Stimulated activated CD4-positive, alpha-beta T cell treated with anti-CD3 and anti-CD28 coated beads, Interleukin-15, amount 100 ng/mL, for 48 hours (primary cell): ENCODE measurements around the gene APOBEC3C.
"Not testable (repeated sequence)": the region's sequence is repeated elsewhere in the genome, so short reads cannot be mapped to it uniquely, and the experiment has no call there.

ENCODE experiments used
- DNase-seq, 2 donors: peaks; one replicate each; pipeline ENCODE4 v3.0.0-alpha.2; 2020; ENCODE audit warnings: low read depth in 2 of 2

The APOBEC3C gene

DNA sequence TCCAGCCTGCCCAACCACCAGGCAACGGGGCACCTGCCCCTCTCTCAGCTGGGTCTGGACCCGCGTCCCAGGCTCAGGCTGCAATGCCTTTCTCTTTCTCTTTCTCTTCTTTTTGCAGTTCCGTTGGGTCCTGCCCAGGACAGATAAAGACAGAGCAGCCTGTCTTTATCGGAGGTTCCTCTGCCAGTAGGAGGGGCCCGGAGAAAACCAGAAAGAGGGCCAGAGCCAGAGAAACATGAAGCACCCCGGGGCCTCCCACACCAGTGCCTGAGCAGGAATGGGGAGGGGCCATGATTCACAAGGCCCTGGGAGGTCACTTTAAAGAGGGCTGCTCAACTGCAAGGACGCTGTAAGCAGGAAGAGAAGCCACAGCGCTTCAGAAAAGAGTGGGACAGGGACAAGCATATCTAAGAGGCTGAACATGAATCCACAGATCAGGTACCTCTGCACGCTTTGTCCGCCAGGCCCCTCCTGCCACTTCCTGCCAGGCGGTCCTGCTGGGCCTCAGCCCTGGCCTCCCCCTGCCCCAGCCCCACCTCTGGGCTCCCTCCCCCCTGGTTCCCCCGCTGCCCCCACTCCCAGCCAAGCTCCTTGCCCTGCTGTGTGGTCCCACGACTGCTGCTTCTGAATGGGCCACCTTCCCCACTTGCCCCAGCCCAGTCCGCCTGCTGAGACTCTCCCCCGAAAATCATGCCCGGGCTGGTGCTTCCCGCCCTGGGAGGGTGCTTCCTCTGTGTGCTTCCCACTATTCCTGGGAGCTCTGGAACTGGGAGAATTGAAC is at the start of gene APOBEC3C:
TSS of gene APOBEC3C (plus strand) at position 316 of the 781 bp plus-strand sequence. CDS start at position 422, 106 bp downstream.
- peak; percentile 75 to 79 for DNase-seq

GRCh38 chr22:38964306-38964705 is 49.8 kb upstream of the APOBEC3C start:
- no peak for DNase-seq

GRCh38 chr22:38964989-38965388 is 49.1 kb upstream of the APOBEC3C start:
- DNase-seq = no peak

- no peak for DNase-seq
Observed at GRCh38 chr22:38965614-38966379, 48.3 kb upstream of the APOBEC3C start.

- DNase-seq = no peak
Observed at GRCh38 chr22:38966380-38966702, 47.7 kb upstream of the APOBEC3C start.

- DNase-seq = no peak
Observed at GRCh38 chr22:38966942-38967341, 47.1 kb upstream of the APOBEC3C start.

GRCh38 chr22:38967451-38968450 is 46.3 kb upstream of the APOBEC3C start:
- no peak for DNase-seq

DNA sequence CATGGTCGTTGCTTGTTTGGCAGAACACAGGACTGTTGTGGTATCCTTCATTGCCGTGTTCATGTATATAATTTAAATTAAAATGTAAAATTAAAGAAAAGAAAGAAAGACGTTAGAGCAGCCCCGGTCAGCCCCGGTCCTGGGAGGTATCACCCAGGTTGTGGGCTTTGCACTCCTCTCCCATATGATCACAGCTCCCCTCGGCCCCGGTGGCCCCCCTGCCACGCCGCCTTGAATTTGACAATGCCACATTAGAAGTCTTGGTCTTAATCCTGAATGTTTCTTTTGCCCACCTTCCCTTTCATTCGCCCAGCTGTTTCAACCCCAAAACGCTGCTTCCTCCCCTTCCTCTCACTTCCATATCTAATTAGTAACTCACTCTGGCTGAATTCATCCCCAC is 45.3 kb upstream of the APOBEC3C start:
- DNase-seq = no peak

DNA sequence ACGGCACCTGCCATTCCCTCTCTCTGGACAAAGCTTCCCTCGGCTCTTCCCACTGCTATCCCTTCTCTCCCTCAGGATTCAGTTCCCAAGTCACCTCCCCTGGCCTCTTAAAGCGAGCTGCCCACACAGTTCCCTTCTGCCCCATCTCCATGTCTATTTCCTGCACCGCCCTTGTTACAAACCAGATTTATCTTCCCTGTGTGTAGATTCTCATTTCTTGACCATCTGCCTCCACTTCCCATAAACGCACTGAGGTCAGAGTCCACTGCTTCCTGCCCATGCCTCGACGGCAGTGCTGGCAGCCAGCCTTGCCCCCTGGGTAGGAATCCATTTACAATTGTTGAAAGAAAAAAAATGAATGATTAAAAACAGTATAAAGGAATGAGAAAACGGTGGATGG is 43.5 kb upstream of the APOBEC3C start:
- DNase-seq = no peak

DNA sequence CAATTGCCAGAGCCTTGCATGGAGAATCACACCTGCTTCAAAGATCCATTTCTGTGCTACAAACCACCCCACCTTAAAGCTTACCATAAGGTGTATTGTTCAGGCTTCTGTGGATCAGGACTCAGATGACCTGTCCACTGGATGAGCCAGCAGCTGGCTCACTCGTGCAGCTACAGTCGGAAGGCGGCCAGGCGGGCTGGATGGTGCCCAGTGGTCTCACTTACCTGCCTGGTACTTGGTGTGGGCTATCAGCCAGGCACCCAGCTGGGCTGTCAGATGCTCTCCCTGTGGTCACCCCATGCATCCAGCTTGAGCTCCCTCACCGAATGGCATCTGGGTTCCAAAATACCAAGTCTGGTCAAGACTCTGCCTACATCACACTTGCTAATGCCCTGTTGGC is 42.9 kb upstream of the APOBEC3C start:
- no peak for DNase-seq

DNA sequence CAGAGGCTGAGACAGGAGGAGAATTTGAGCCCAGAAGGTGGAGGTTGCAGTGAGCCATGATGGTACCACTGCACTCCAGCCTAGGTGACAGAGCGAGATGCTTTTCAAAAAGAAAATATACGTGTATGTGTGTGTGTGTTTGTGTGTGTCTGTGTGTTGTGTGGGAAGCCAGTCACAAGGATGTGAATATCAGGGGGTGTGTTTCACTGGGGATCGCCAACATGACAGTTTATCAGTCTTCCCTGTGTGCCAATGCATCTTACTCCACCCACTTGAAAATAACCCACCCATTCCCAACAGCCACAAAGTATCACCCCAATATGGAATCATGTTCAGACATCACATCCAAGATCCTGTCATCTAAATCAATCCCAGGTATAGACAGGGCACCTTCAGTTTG is 42.3 kb upstream of the APOBEC3C start:
- DNase-seq = no peak

DNA sequence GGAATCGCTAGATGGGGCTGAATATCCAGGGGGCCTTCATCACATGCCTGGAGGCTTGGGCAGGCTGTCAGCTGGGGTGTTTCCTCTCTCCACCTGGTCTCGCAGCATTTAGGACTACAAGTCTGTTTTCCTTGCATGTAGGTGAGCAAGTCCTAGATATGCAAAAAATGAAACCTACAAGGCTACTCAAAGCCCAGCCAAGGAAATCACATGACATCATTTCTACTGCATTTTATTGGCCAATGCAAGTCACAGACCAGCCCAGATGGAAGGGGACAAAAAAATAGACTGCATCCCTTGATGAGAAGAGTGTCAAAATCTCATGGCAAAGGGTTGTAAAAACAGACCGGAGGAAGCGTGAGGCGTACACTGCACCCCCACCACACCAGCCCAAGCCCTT is 41.5 kb upstream of the APOBEC3C start:
- DNase-seq = no peak

- peak in 1 of 2 donors; percentile 33 for DNase-seq
Observed at GRCh38 chr22:38973289-38974169, 40.5 kb upstream of the APOBEC3C start.

GRCh38 chr22:38974170-38974825 is 39.8 kb upstream of the APOBEC3C start:
- DNase-seq = no peak

GRCh38 chr22:38974826-38975175 is 39.3 kb upstream of the APOBEC3C start:
- no peak for DNase-seq

GRCh38 chr22:38977289-38977688 is 36.8 kb upstream of the APOBEC3C start:
- not testable (repeated sequence) for DNase-seq

- DNase-seq = not testable (repeated sequence)
Observed at GRCh38 chr22:38980587-38980986, 33.5 kb upstream of the APOBEC3C start.

GRCh38 chr22:38981005-38981991 is 32.8 kb upstream of the APOBEC3C start:
- no peak for DNase-seq
